Measurements from ENCODE around the gene PPP6R3.

DNA sequence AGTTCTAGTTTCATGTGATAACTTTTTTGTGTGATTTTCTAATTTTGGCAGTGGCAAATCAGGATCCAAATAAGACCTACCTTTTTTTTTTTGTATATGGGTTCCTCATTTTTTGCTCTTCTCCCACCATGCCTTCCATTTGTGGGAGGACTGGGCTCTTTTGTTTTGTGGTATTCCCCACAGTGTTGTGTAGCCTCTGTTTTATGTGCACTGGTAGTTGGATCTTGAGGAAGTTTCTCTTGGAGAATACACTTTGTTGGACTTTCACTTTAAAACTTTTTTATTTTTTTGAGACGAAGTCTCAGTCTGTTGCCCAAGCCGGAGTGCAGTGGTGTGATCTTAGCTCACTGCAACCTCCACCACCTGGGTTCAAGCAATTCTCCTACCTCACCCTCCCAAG, 39.7 kb downstream of the PPP6R3 start:
- no peak for TF ChIP-seq EZH2 (IDR thresholded peaks at IDR 0.05; ENCODE audit: low read length)
- TF ChIP-seq, protein P1, sequence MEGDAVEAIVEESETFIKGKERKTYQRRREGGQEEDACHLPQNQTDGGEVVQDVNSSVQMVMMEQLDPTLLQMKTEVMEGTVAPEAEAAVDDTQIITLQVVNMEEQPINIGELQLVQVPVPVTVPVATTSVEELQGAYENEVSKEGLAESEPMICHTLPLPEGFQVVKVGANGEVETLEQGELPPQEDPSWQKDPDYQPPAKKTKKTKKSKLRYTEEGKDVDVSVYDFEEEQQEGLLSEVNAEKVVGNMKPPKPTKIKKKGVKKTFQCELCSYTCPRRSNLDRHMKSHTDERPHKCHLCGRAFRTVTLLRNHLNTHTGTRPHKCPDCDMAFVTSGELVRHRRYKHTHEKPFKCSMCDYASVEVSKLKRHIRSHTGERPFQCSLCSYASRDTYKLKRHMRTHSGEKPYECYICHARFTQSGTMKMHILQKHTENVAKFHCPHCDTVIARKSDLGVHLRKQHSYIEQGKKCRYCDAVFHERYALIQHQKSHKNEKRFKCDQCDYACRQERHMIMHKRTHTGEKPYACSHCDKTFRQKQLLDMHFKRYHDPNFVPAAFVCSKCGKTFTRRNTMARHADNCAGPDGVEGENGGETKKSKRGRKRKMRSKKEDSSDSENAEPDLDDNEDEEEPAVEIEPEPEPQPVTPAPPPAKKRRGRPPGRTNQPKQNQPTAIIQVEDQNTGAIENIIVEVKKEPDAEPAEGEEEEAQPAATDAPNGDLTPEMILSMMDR (optimal IDR thresholded peaks at IDR 0.05 in 1 of 3, IDR thresholded peaks at IDR 0.05 in 1 of 3, conservative IDR thresholded peaks at IDR 0.05 in 1 of 3; ENCODE audit: extremely low read depth in 1 of 3, insufficient read depth in 2 of 3, low read length in 3 of 3) = no peak
